Astrocyte (in vitro differentiated cells and primary cell): ENCODE measurements around the gene TMOD3. TPM values are rescaled to one million over a fixed set of nuclear protein-coding genes. Genes with fewer than 3 reads are reported as not detected.
"Not testable (repeated sequence)": the region's sequence is repeated elsewhere in the genome, so short reads cannot be mapped to it uniquely, and the experiment has no call there.

ENCODE experiments used
- DNase-seq: peaks from one replicate; pipeline ENCODE4 v3.0.0-alpha.2; 2010; ENCODE audit warnings: low read depth
- FAIRE-seq: peaks from 2 replicates; lab custom pipeline; 2011; peaks lifted over from hg19 to GRCh38; lab: Jason Lieb, UNC
- H2AFZ ChIP-seq: 2 replicates; pipeline ENCODE4 v1.6.0; 2012; ENCODE audit warnings: low read depth, low read length, inconsistent platforms
- H3K27ac ChIP-seq: 2 replicates; pipeline ENCODE4 v1.5.1; 2011; ENCODE audit warnings: low read depth, low read length, inconsistent platforms
- H3K27me3 ChIP-seq: 2 replicates; pipeline ENCODE4 v1.6.0; 2011; ENCODE audit warnings: low read length, inconsistent platforms; ENCODE audit not compliant: insufficient read depth
- H3K36me3 ChIP-seq: 2 replicates; pipeline ENCODE4 v1.5.1; 2011; ENCODE audit warnings: low read length, inconsistent platforms; ENCODE audit not compliant: insufficient read depth
- H3K4me1 ChIP-seq: 2 replicates; pipeline ENCODE4 v1.5.1; 2011; ENCODE audit warnings: low read length, inconsistent platforms; ENCODE audit not compliant: insufficient read depth
- H3K4me2 ChIP-seq: 2 replicates; pipeline ENCODE4 v1.6.0; 2012; ENCODE audit warnings: low read length, inconsistent platforms
- H3K4me3 ChIP-seq: 2 replicates; pipeline ENCODE4 v1.5.1; 2011; ENCODE audit warnings: low read depth, mild to moderate bottlenecking, low read length, inconsistent platforms; ENCODE audit not compliant: insufficient read depth
- H3K79me2 ChIP-seq: 2 replicates; pipeline ENCODE4 v1.6.0; 2012; ENCODE audit warnings: mild to moderate bottlenecking, low read length, inconsistent platforms; ENCODE audit not compliant: insufficient read depth
- H3K9ac ChIP-seq: 2 replicates; pipeline ENCODE4 v1.6.0; 2012; ENCODE audit warnings: mild to moderate bottlenecking, low read length, inconsistent platforms
- H3K9me3 ChIP-seq: 2 replicates; pipeline ENCODE4 v1.5.1; 2012; ENCODE audit warnings: low read depth, mild to moderate bottlenecking, low read length, inconsistent platforms; ENCODE audit not compliant: insufficient read depth
- H4K20me1 ChIP-seq: 2 replicates; pipeline ENCODE4 v1.6.0; 2012; ENCODE audit warnings: low read length, inconsistent platforms; ENCODE audit not compliant: insufficient read depth
- H3K27ac Mint-ChIP-seq: one replicate; pipeline ENCODE4 v1.8.0; 2021; ENCODE audit warnings: mild to moderate bottlenecking, mixed read lengths; ENCODE audit not compliant: unreplicated experiment
- H3K27me3 Mint-ChIP-seq: one replicate; pipeline ENCODE4 v1.8.0; 2021; ENCODE audit warnings: low read depth, mixed read lengths; ENCODE audit not compliant: unreplicated experiment
- H3K36me3 Mint-ChIP-seq: one replicate; pipeline ENCODE4 v1.8.0; 2021; ENCODE audit warnings: low read depth, mixed read lengths; ENCODE audit not compliant: unreplicated experiment
- H3K4me1 Mint-ChIP-seq: one replicate; pipeline ENCODE4 v1.8.0; 2021; ENCODE audit warnings: low read depth, mixed read lengths; ENCODE audit not compliant: unreplicated experiment
- H3K4me3 Mint-ChIP-seq: one replicate; pipeline ENCODE4 v1.8.0; 2021; ENCODE audit warnings: mild to moderate bottlenecking, moderate library complexity, mixed read lengths; ENCODE audit not compliant: unreplicated experiment
- H3K9me3 Mint-ChIP-seq: one replicate; pipeline ENCODE4 v1.8.0; 2021; ENCODE audit warnings: mild to moderate bottlenecking, mixed read lengths; ENCODE audit not compliant: unreplicated experiment
- CTCF ChIP-seq: IDR thresholded peaks from 2 replicates; pipeline ENCODE4 v1.5.1; 2011; ENCODE audit warnings: low read depth, mild to moderate bottlenecking, inconsistent platforms, low read length, moderate library complexity; ENCODE audit not compliant: insufficient read depth
- EZH2 ChIP-seq: IDR thresholded peaks from 2 replicates; pipeline ENCODE4 v1.6.1; 2012; ENCODE audit warnings: mild to moderate bottlenecking, low read length, inconsistent platforms; ENCODE audit not compliant: insufficient read depth
- total RNA-seq: library from RNA; stranded (reverse); gene quantifications from 2 replicates; pipeline ENCODE4 v1.2.1, GENCODE V29; 2021

The TMOD3 gene
- total RNA-seq, 1 donor from 2014 or later, result 65.2 TPM

DNA sequence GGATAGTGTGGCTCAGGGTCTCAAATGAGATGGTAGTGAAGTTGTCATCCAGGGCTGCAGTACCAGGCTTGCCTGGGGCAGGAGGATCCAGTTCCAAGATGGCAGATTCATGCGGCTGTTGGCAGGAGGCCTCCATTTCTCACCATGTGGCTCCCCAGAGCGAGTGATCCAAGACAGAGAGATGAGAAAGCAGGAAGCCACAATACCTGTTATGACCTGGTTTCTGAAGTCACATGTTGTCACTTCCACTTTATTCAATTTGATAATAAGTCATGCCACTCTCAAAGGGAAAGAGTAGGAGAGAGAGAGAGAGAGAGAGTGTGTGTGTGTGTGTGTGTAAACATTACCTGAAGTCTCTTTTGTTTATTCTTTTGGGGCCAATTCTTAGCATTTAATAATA is 47.9 kb upstream of the TMOD3 start:
- Histone ChIP-seq H3K9ac (no peak overlapping the region), H3K9me3 (no peaks in the 10 kb centered on the region), H3K4me2 (no peak overlapping the region), H3K36me3 (peaks cover 2% of the 10 kb centered on the region), H3K27ac (no peak overlapping the region), H3K4me3 (no peak overlapping the region), H4K20me1 (no peaks in the 10 kb centered on the region), H3K27me3 (no peaks in the 10 kb centered on the region), H3K4me1 (no peaks in the 10 kb centered on the region), H2AFZ (no peak overlapping the region), H3K79me2 (no peaks in the 10 kb centered on the region)
- Mint-ChIP-seq H3K36me3 (peaks cover 4% of the 10 kb centered on the region), H3K27ac (no peak overlapping the region), H3K4me3 (no peak overlapping the region), H3K4me1 (no peaks in the 10 kb centered on the region), H3K27me3 (no peaks in the 10 kb centered on the region), H3K9me3 (no peaks in the 10 kb centered on the region)
- FAIRE-seq (no peak), DNase-seq (no peak)
- TF ChIP-seq EZH2, result no peak
- TF ChIP-seq CTCF, result no peak

DNA sequence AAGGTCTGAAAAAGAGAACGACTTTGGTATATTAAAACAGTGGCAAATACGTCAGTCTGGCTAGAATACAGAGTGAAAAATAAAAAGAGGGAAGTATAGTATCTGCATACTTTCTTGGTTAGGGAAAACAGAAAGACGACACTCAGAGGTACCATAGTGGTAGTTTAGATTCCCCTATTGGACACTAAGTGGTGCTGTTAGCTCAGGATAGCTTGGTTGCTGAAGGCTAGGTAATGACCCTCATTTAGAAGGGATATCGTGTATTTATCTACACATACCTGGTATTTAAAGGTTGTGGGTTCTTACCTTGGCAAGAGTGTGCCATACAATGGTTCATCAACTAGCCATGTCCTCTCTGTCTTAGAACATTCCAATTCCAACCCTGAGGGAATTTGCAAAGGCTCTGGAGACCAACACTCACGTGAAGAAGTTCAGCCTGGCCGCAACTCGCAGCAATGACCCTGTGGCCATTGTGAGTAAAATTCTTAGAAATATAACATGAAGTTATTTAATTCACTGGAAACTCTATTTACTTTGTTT is 47.0 kb upstream of the TMOD3 start:
- DNase-seq, result no peak
- Histone ChIP-seq H3K4me2 (no peak overlapping the region), H3K9ac (no peak overlapping the region), H3K9me3 (no peaks in the 10 kb centered on the region), H3K36me3 (peaks cover 2% of the 10 kb centered on the region), H3K4me1 (no peaks in the 10 kb centered on the region), H2AFZ (no peak overlapping the region), H3K27ac (no peak overlapping the region), H4K20me1 (no peaks in the 10 kb centered on the region), H3K4me3 (no peak overlapping the region), H3K27me3 (no peaks in the 10 kb centered on the region), H3K79me2 (no peaks in the 10 kb centered on the region)
- peak; percentile 18 for TF ChIP-seq CTCF
- no peak for TF ChIP-seq EZH2
- H3K4me1 Mint-ChIP-seq, result no peaks in the 10 kb centered on the region
- no peak overlapping the region for H3K4me3 Mint-ChIP-seq
- no peak overlapping the region for H3K27ac Mint-ChIP-seq
- H3K27me3 Mint-ChIP-seq, result no peaks in the 10 kb centered on the region
- H3K36me3 Mint-ChIP-seq, result peaks cover 6% of the 10 kb centered on the region
- no peaks in the 10 kb centered on the region for H3K9me3 Mint-ChIP-seq
- peak; percentile 68 for FAIRE-seq

DNA sequence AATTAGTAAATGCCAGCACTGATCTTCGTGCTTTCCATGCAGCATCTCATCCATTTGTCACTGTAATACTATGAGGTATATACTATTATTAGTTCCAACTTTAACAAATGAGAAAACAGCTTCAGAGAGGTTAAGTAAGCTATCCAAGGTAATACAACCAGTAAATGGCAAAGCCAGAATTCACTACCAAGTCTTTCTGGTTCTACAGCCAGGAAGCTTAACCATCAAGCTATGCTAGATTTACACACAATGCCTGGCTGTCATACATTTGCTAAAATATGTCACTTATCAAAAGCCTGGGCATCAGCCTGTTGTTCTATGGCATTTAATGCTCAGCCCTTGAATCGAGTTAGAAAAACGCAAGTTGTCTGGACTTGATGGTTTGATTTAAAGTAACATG is 45.5 kb upstream of the TMOD3 start:
- H3K27me3 Mint-ChIP-seq, result no peaks in the 10 kb centered on the region
- no peak overlapping the region for H3K27ac Mint-ChIP-seq
- Histone ChIP-seq H3K9me3 (no peaks in the 10 kb centered on the region), H3K27ac (no peak overlapping the region), H3K4me1 (no peaks in the 10 kb centered on the region), H3K27me3 (no peaks in the 10 kb centered on the region), H3K4me3 (no peak overlapping the region), H4K20me1 (no peaks in the 10 kb centered on the region), H3K79me2 (no peaks in the 10 kb centered on the region), H3K9ac (no peak overlapping the region), H2AFZ (no peak overlapping the region), H3K36me3 (peaks cover 2% of the 10 kb centered on the region), H3K4me2 (no peak overlapping the region)
- no peak for FAIRE-seq
- peaks cover 6% of the 10 kb centered on the region for H3K36me3 Mint-ChIP-seq
- H3K9me3 Mint-ChIP-seq, result peaks cover 3% of the 10 kb centered on the region
- no peak for DNase-seq
- no peaks in the 10 kb centered on the region for H3K4me1 Mint-ChIP-seq
- no peak overlapping the region for H3K4me3 Mint-ChIP-seq
- TF ChIP-seq EZH2 (no peak), CTCF (no peak)

DNA sequence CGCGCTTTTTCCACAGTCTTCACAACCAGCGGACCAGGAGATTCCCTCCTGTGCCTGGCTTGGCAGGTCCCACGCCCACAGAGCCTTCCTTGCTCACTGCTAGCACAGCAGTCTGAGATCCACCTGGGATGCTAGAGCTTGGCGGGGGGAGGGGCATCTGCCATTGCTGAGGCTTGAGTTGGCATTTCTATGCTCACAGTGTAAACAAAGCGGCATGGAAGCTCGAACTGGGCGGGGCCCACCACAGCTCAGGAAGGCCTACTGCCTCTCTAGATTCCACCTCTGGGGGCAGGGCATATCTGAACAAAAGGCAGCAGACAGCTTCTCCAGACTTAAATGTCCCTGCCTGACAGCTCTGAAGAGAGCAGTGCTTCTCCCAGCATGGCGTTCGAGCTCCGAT is 42.3 kb upstream of the TMOD3 start:
- not testable (repeated sequence) for H3K9me3 Mint-ChIP-seq, H3K4me1 Mint-ChIP-seq, DNase-seq, H3K9me3 ChIP-seq, H3K27me3 Mint-ChIP-seq, H4K20me1 ChIP-seq, H3K4me1 ChIP-seq, H3K27ac Mint-ChIP-seq, FAIRE-seq, H3K36me3 Mint-ChIP-seq, H3K27ac ChIP-seq, H3K4me3 Mint-ChIP-seq, H2AFZ ChIP-seq, H3K4me2 ChIP-seq, H3K9ac ChIP-seq, H3K79me2 ChIP-seq, H3K4me3 ChIP-seq, H3K27me3 ChIP-seq, H3K36me3 ChIP-seq
